ENCODE measurements around the gene LEO1. TPM values are rescaled to one million over a fixed set of nuclear protein-coding genes. Genes with fewer than 3 reads are reported as not detected.

Gene LEO1
- total and polyA plus RNA-seq, 2 experiments from 2014 or later, result 19.1 to 26.8 TPM

- no peaks in the 10 kb centered on the region for H3K27me3 ChIP-seq
- TF ChIP-seq CTCF (IDR thresholded peaks at IDR 0.05; ENCODE audit: low read depth, low read length), result no peak
These were observed 5.4 kb downstream of the LEO1 start for GRCh38 chr15:51966192-51966591.

GRCh38 chr15:51965691-51966090 lies 5.9 kb downstream of the LEO1 start:
- TF ChIP-seq CTCF (IDR thresholded peaks at IDR 0.05; ENCODE audit: low read depth, low read length), result no peak

More at GRCh38 chr15:51966192-51966591, 5.4 kb downstream of the LEO1 start:
- peaks cover 4% of the 10 kb centered on the region for H3K4me1 ChIP-seq (ENCODE audit: low read depth)
- H3K36me3 ChIP-seq, result peaks cover 7% of the 10 kb centered on the region
- H3K4me3 ChIP-seq, result no peak overlapping the region
- H3K9me3 ChIP-seq (ENCODE audit: low read depth), result no peaks in the 10 kb centered on the region
- H3K27ac ChIP-seq, result no peak overlapping the region
- no peak for DNase-seq (ENCODE audit: low read depth in 1 of 2, low spot score in 1 of 2)

DNA sequence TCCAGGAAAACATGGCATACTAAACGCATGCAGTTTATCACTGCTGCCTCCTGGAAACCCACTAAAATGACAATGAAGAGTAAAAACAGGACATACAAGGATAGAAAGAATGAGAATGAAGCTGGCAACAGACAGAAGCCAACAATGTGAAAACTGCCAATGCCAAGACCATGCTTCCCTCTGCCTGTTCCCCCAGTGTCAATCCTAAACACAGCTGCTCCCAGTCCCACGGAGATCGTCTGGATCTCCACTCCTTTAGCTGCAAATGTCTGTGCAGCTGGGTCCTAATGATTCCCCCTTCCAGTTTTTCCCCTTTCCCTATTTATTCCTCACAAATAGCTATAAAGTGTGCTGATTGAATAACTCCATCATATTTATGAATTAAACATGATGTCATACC lies 16.1 kb downstream of the LEO1 start:
- H3K9me3 ChIP-seq (ENCODE audit: low read depth), result no peaks in the 10 kb centered on the region
- no peaks in the 10 kb centered on the region for H3K27me3 ChIP-seq
- DNase-seq (ENCODE audit: low read depth in 1 of 2, low spot score in 1 of 2), result no peak
- H3K4me3 ChIP-seq, result no peak overlapping the region
- no peak for TF ChIP-seq CTCF (IDR thresholded peaks at IDR 0.05; ENCODE audit: low read depth, low read length)
- H3K27ac ChIP-seq, result no peak overlapping the region
- peaks cover 55% of the 10 kb centered on the region for H3K36me3 ChIP-seq
- no peaks in the 10 kb centered on the region for H3K4me1 ChIP-seq (ENCODE audit: low read depth)

More at GRCh38 chr15:51965691-51966090, 5.9 kb downstream of the LEO1 start:
- H3K27ac ChIP-seq, result no peak overlapping the region
- H3K36me3 ChIP-seq, result peaks cover 7% of the 10 kb centered on the region
- H3K4me3 ChIP-seq, result no peak overlapping the region
- no peak for DNase-seq (ENCODE audit: low read depth in 1 of 2, low spot score in 1 of 2)
- peaks cover 4% of the 10 kb centered on the region for H3K4me1 ChIP-seq (ENCODE audit: low read depth)
- no peaks in the 10 kb centered on the region for H3K9me3 ChIP-seq (ENCODE audit: low read depth)
- no peaks in the 10 kb centered on the region for H3K27me3 ChIP-seq

- no peaks in the 10 kb centered on the region for H3K9me3 ChIP-seq (ENCODE audit: low read depth)
- TF ChIP-seq CTCF (IDR thresholded peaks at IDR 0.05; ENCODE audit: low read depth, low read length), result no peak
- no peak overlapping the region for H3K4me3 ChIP-seq
- no peak overlapping the region for H3K27ac ChIP-seq
- no peaks in the 10 kb centered on the region for H3K4me1 ChIP-seq (ENCODE audit: low read depth)
- no peaks in the 10 kb centered on the region for H3K27me3 ChIP-seq
- peaks cover 56% of the 10 kb centered on the region for H3K36me3 ChIP-seq
- no peak for DNase-seq (ENCODE audit: low read depth in 1 of 2, low spot score in 1 of 2)
These were observed 18.8 kb downstream of the LEO1 start for GRCh38 chr15:51952805-51953204.

GRCh38 chr15:51947124-51947523 lies 24.5 kb downstream of the LEO1 start:
- no peak overlapping the region for H3K27ac ChIP-seq
- peaks cover 38% of the 10 kb centered on the region for H3K36me3 ChIP-seq
- no peak overlapping the region for H3K4me3 ChIP-seq
- H3K9me3 ChIP-seq (ENCODE audit: low read depth), result no peaks in the 10 kb centered on the region
- no peak for DNase-seq (ENCODE audit: low read depth in 1 of 2, low spot score in 1 of 2)
- no peak for TF ChIP-seq CTCF (IDR thresholded peaks at IDR 0.05; ENCODE audit: low read depth, low read length)
- no peaks in the 10 kb centered on the region for H3K27me3 ChIP-seq
- H3K4me1 ChIP-seq (ENCODE audit: low read depth), result no peaks in the 10 kb centered on the region

GRCh38 chr15:51939216-51939615 lies 32.4 kb downstream of the LEO1 start:
- no peak overlapping the region for H3K27ac ChIP-seq
- no peak for TF ChIP-seq CTCF (IDR thresholded peaks at IDR 0.05; ENCODE audit: low read depth, low read length)
- H3K4me3 ChIP-seq, result no peak overlapping the region
- H3K27me3 ChIP-seq, result no peaks in the 10 kb centered on the region
- no peak for DNase-seq (ENCODE audit: low read depth in 1 of 2, low spot score in 1 of 2)
- no peaks in the 10 kb centered on the region for H3K4me1 ChIP-seq (ENCODE audit: low read depth)
- peaks cover 13% of the 10 kb centered on the region for H3K36me3 ChIP-seq
- H3K9me3 ChIP-seq (ENCODE audit: low read depth), result no peaks in the 10 kb centered on the region

Data from cardiac muscle cell (in vitro differentiated cells and primary cell).